ENCODE measurements around the gene MPDZ.

MPDZ gene

GRCh38 chr9:13174906-13175639, 104.4 kb downstream of the MPDZ start:
- no peak for DNase-seq

GRCh38 chr9:13173553-13173952, 105.9 kb downstream of the MPDZ start:
- DNase-seq = no peak

GRCh38 chr9:13171261-13171660, 108.2 kb downstream of the MPDZ start:
- no peak for DNase-seq

GRCh38 chr9:13166996-13167395, 112.5 kb downstream of the MPDZ start:
- DNase-seq = no peak

GRCh38 chr9:13165956-13166355, 113.5 kb downstream of the MPDZ start:
- no peak for DNase-seq

GRCh38 chr9:13165236-13165945, 114.1 kb downstream of the MPDZ start:
- DNase-seq = no peak

- no peak for DNase-seq
These were observed 115.5 kb downstream of the MPDZ start for GRCh38 chr9:13163946-13164345.

- no peak for DNase-seq
These were observed 116.2 kb downstream of the MPDZ start for GRCh38 chr9:13163287-13163686.

GRCh38 chr9:13160051-13160450, 119.4 kb downstream of the MPDZ start:
- DNase-seq = no peak

- no peak for DNase-seq
These were observed 120.5 kb downstream of the MPDZ start for GRCh38 chr9:13158986-13159385.

- DNase-seq = no peak
These were observed 128.0 kb downstream of the MPDZ start for GRCh38 chr9:13151489-13151888.

GRCh38 chr9:13149454-13149853, 130.0 kb downstream of the MPDZ start:
- DNase-seq = no peak

GRCh38 chr9:13146840-13147239, 132.7 kb downstream of the MPDZ start:
- DNase-seq = no peak

GRCh38 chr9:13145340-13145739, 134.2 kb downstream of the MPDZ start:
- DNase-seq = no peak

- no peak for DNase-seq
These were observed 135.2 kb downstream of the MPDZ start for GRCh38 chr9:13144166-13144775.

- DNase-seq = no peak
These were observed 136.2 kb downstream of the MPDZ start for GRCh38 chr9:13143281-13143680.

GRCh38 chr9:13142776-13143175, 136.7 kb downstream of the MPDZ start:
- no peak for DNase-seq

GRCh38 chr9:13141629-13142028, 137.9 kb downstream of the MPDZ start:
- DNase-seq = no peak

GRCh38 chr9:13140843-13141592, 138.5 kb downstream of the MPDZ start:
- DNase-seq = no peak

GRCh38 chr9:13139641-13140171, 139.8 kb downstream of the MPDZ start:
- DNase-seq = no peak

- DNase-seq = no peak
These were observed 142.1 kb downstream of the MPDZ start for GRCh38 chr9:13137426-13137825.

GRCh38 chr9:13131991-13132390, 147.5 kb downstream of the MPDZ start:
- no peak for DNase-seq

GRCh38 chr9:13131416-13131815, 148.1 kb downstream of the MPDZ start:
- no peak for DNase-seq

Data from cortex of kidney (tissue), 1 donor.